ENCODE measurements around the gene ACAP1. TPM values are rescaled to one million over a fixed set of nuclear protein-coding genes. Genes with fewer than 3 reads are reported as not detected.

ACAP1 gene
- total and polyA plus RNA-seq, 7 donors, result 1.9 to 20.7 (median 12.2) TPM

- H3K27ac ChIP-seq, result no peak overlapping the region
These were observed 8.3 kb upstream of the ACAP1 start for GRCh38 chr17:7328009-7328408.

DNA sequence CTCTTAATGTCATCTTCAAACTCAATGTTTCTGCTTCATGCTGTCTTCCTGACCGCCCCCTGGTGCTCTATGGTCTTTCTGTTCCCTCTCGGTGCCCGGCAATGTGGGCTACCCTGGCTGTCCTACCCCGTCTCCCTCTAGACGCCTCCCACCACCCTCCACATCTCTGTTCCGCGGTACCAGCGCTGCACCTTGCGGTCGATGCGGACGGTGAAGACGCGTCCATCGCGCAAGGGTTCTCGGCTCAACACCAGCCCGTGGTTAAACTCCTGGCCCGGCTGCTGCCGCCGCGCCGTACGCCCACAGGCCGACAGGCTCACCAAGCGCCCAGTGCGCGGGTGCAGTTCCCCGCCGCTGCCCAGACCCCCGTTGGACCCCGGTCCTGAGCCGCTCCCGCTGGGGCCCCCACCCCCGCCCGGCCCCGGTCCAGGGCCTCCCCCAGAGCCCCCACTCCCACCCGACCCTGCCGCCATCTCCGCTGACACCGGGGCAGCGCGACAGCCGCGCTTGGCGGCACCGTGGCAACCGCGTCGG is 7.4 kb upstream of the ACAP1 start, which contains the start of gene NEURL4:
Gene NEURL4, minus strand, starts transcription at position 496 of the 534 bp plus-strand sequence. Its CDS starts 23 bp downstream, at position 473.
- Histone ChIP-seq H3K9me3 (no peaks in the 10 kb centered on the region), H3K36me3 (ENCODE audit: insufficient read depth in 1 of 2, low read depth in 1 of 2) (peaks cover 0 to 32% of the 10 kb centered on the region in 2 donors), H3K27ac (peak within 1 kb of the TSS; percentile 92), H3K4me1 (peaks cover 12% of the 10 kb centered on the region), H3K27me3 (ENCODE audit: insufficient read depth in 3 of 3, low read length in 2 of 3) (no peaks in the 10 kb centered on the region), H3K4me3 (peak within 1 kb of the TSS; percentile 95)
- intact Hi-C loops (cut with DNase I), result no loop called here
- WGBS, 3 donors, result 0 to 1% (median 0%) methylated on average over 37 to 50 of the region's 50 CpGs
- peak in 1 of 4 donors; percentile 27 for ATAC-seq
- DNase-seq, result no peak
- TF ChIP-seq, protein P1, sequence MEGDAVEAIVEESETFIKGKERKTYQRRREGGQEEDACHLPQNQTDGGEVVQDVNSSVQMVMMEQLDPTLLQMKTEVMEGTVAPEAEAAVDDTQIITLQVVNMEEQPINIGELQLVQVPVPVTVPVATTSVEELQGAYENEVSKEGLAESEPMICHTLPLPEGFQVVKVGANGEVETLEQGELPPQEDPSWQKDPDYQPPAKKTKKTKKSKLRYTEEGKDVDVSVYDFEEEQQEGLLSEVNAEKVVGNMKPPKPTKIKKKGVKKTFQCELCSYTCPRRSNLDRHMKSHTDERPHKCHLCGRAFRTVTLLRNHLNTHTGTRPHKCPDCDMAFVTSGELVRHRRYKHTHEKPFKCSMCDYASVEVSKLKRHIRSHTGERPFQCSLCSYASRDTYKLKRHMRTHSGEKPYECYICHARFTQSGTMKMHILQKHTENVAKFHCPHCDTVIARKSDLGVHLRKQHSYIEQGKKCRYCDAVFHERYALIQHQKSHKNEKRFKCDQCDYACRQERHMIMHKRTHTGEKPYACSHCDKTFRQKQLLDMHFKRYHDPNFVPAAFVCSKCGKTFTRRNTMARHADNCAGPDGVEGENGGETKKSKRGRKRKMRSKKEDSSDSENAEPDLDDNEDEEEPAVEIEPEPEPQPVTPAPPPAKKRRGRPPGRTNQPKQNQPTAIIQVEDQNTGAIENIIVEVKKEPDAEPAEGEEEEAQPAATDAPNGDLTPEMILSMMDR (IDR thresholded peaks at IDR 0.05), result no peak

More at GRCh38 chr17:7328009-7328408, 8.3 kb upstream of the ACAP1 start:
- H3K4me1 ChIP-seq, result peaks cover 12% of the 10 kb centered on the region
- TF ChIP-seq, protein P1 (IDR thresholded peaks at IDR 0.05), result no peak
- no peaks in the 10 kb centered on the region for H3K27me3 ChIP-seq (ENCODE audit: insufficient read depth in 3 of 3, low read length in 2 of 3)
- peak overlapping the region; percentile 95 for H3K4me3 ChIP-seq
- WGBS, 3 donors, result 59 to 85% (median 77%) methylated on average over 1 of the region's 1 CpG
- intact Hi-C loops (cut with DNase I), result no loop called here
- peaks cover 2 to 41% of the 10 kb centered on the region in 2 donors for H3K36me3 ChIP-seq (ENCODE audit: insufficient read depth in 1 of 2, low read depth in 1 of 2)
- ATAC-seq (no peak), DNase-seq (no peak)
- no peaks in the 10 kb centered on the region for H3K9me3 ChIP-seq

DNA sequence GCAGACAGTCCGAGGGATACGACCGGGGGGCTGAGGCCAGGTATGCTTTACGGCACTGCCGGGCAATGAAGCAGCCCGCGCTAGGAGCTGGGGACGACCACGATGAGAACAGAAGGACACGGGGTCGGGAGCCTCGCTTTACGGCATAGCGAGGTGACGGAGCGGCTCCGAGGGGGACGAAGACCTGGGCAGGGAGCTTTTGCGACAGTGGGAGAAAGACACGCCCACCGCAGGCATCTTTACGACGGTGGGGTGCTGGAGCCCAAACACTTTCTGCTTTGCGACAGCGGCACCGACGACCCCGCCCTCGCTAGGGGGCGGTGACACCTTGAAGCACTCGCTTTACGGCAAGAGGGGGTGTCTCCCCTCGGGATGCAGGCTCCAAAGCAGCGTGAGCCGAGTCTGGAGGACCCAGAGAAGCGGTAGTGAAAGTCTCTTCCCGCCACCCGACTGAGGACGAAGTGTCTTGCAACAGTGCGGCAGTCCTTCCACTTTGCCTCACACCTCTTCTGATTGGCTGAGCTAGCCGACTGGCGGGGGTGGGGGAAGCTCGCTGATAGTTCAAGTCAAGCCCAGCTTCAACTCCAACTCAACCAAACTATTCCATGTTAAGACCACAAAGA is 6.8 kb upstream of the ACAP1 start:
- Histone ChIP-seq H3K9me3 (no peaks in the 10 kb centered on the region), H3K4me3 (peak overlapping the region; percentile 95), H3K4me1 (peaks cover 12% of the 10 kb centered on the region), H3K27me3 (ENCODE audit: insufficient read depth in 3 of 3, low read length in 2 of 3) (no peaks in the 10 kb centered on the region), H3K36me3 (ENCODE audit: insufficient read depth in 1 of 2, low read depth in 1 of 2) (peaks cover 0 to 26% of the 10 kb centered on the region in 2 donors), H3K27ac (peak overlapping the region; percentile 92)
- intact Hi-C loops (cut with DNase I), result no loop called here
- 0% methylated on average over 40 to 43 of the region's 43 CpGs for WGBS, 3 donors
- peak; percentile 86 to 93 (median 91) for ATAC-seq
- TF ChIP-seq, protein P1 (IDR thresholded peaks at IDR 0.05), result no peak
- peak; percentile 99 for DNase-seq

DNA sequence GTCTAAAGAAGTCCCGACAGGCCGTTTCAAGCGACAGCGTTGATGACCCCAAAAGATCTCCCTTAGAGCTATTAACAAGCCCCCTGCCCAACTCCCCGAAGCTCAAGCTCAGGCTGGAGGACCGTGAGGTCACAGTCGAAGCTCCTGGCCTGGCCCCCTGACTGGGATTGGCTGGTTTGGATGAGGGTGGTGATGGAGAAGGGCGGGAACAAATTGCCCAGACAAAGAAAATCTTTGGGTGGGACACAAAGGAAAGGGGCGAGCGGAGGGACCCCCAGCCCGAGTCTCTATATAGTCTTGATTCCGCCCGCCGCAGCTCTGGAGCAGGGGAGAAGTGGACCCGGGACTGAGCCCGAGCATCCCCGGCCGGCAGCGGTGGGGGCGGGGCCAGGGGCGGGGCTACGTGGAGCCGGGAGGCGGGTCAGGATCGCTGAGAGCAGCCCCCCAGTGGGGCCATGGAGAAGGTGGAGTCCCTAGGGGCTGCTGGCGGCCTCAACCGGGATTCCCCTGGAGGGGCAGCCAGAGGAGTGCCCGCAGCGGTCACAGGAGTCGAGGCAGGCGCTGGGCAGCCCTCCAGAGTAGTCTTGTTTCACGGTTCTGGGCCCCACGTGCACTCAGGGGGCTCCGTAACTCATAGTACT is 6.2 kb upstream of the ACAP1 start:
- H3K27ac ChIP-seq, result peak overlapping the region; percentile 92
- peaks cover 12% of the 10 kb centered on the region for H3K4me1 ChIP-seq
- H3K9me3 ChIP-seq, result no peaks in the 10 kb centered on the region
- WGBS, 3 donors, result 0 to 1% (median 1%) methylated on average over 33 to 34 of the region's 34 CpGs
- intact Hi-C loops (cut with DNase I), result no loop called here
- TF ChIP-seq, protein P1 (IDR thresholded peaks at IDR 0.05), result no peak
- DNase-seq, result peak; percentile 80 to 88
- peaks cover 0 to 2% (median 0%) of the 10 kb centered on the region in 3 donors for H3K27me3 ChIP-seq (ENCODE audit: insufficient read depth in 3 of 3, low read length in 2 of 3)
- peak; percentile 58 to 71 (median 60) for ATAC-seq
- H3K4me3 ChIP-seq, result peak overlapping the region; percentile 95
- peaks cover 0 to 20% of the 10 kb centered on the region in 2 donors for H3K36me3 ChIP-seq (ENCODE audit: insufficient read depth in 1 of 2, low read depth in 1 of 2)
